HepG2 (cell line): ENCODE results near the gene HSD3B7. TPM values are rescaled to one million over a fixed set of nuclear protein-coding genes. Genes with fewer than 3 reads are reported as not detected.

Experiments
- ATF7 ChIP-seq, 2 experiments: fragments of 450-650 bp in 1 of 2; sonication (generic) in 1 of 2; formaldehyde crosslinking in 1 of 2; IDR thresholded peaks; 2 replicates each; pipeline versions ENCODE4 v1.4.0 to v1.6.1; 2016 to 2020; ENCODE audit warnings: antibody characterized with exemption in 1 of 2, mild to moderate bottlenecking in 1 of 2, missing genetic modification reagents in 1 of 2
- DNMT1 ChIP-seq: sonication (generic); formaldehyde crosslinking; IDR thresholded peaks from 2 replicates; pipeline ENCODE4 v1.5.1; 2020; ENCODE audit warnings: mild to moderate bottlenecking, missing genetic modification reagents
- ELF4 ChIP-seq: sonication (generic); formaldehyde crosslinking; IDR thresholded peaks from 2 replicates; pipeline ENCODE4 v1.5.0; 2020; ENCODE audit warnings: missing genetic modification reagents, mild to moderate bottlenecking, moderate library complexity, borderline replicate concordance
- ESRRA ChIP-seq: sonication (generic); formaldehyde crosslinking; IDR thresholded peaks from 2 replicates; pipeline ENCODE4 v1.5.1; 2020; ENCODE audit warnings: mild to moderate bottlenecking, low read depth, missing genetic modification reagents
- ETV6 ChIP-seq: sonication (generic); formaldehyde crosslinking; conservative IDR thresholded peaks from 2 replicates; pipeline ENCODE4 v1.4.0; 2020; ENCODE audit warnings: missing genetic modification reagents
- EZH2 ChIP-seq: conservative IDR thresholded peaks from 2 replicates; pipeline ENCODE4 v1.6.1; 2012; ENCODE audit warnings: mild to moderate bottlenecking, low read depth, low read length, moderate library complexity
- FOXO1 ChIP-seq: sonication (generic); formaldehyde crosslinking; IDR thresholded peaks from 2 replicates; pipeline ENCODE4 v1.4.0; 2020; ENCODE audit warnings: missing genetic modification reagents
- GLI4 ChIP-seq: sonication (generic); formaldehyde crosslinking; IDR thresholded peaks from 2 replicates; pipeline ENCODE4 v1.5.1; 2020; ENCODE audit warnings: missing genetic modification reagents, mild to moderate bottlenecking, moderate library complexity, borderline replicate concordance
- HDAC1 ChIP-seq: sonication (generic); formaldehyde crosslinking; IDR thresholded peaks from 2 replicates; pipeline ENCODE4 v1.5.1; 2020; ENCODE audit warnings: mild to moderate bottlenecking, missing genetic modification reagents
- KAT8 ChIP-seq: IDR thresholded peaks from 2 replicates; pipeline ENCODE4 v1.6.1; 2016; ENCODE audit warnings: missing genetic modification reagents, missing compliant biosample characterization
- MAZ ChIP-seq, 2 experiments: sonication (generic) in 1 of 2; formaldehyde crosslinking in 1 of 2; IDR thresholded peaks; 2 replicates each; pipeline versions ENCODE4 v1.5.0 to v1.6.1; 2012 to 2020; ENCODE audit warnings: low read depth in 2 of 2, mild to moderate bottlenecking in 2 of 2, borderline replicate concordance in 1 of 2, improper control_type of control experiment in 1 of 2, low read length in 1 of 2, missing genetic modification reagents in 1 of 2, moderate library complexity in 1 of 2
- NFKBIZ ChIP-seq: IDR thresholded peaks from 2 replicates; pipeline ENCODE4 v1.6.1; 2018; ENCODE audit warnings: missing genetic modification reagents, missing compliant biosample characterization
- NR2F1 ChIP-seq, 2 experiments: fragments of 450-650 bp in 1 of 2; formaldehyde crosslinking in 1 of 2; IDR thresholded peaks; 2 replicates each; pipeline versions ENCODE4 v1.5.0 to v1.6.1; 2016 to 2020; ENCODE audit warnings: mild to moderate bottlenecking in 1 of 2, missing compliant biosample characterization in 1 of 2, missing genetic modification reagents in 1 of 2, moderate library complexity in 1 of 2
- ONECUT2 ChIP-seq: sonication (generic); formaldehyde crosslinking; IDR thresholded peaks from 2 replicates; pipeline ENCODE4 v1.4.0; 2020; ENCODE audit warnings: missing genetic modification reagents
- PPARG ChIP-seq: conservative IDR thresholded peaks from 2 replicates; pipeline ENCODE4 v1.6.1; 2016; ENCODE audit warnings: missing biosample characterization, missing genetic modification reagents
- RORA ChIP-seq: sonication (generic); formaldehyde crosslinking; IDR thresholded peaks from 2 replicates; pipeline ENCODE4 v1.5.0; 2020; ENCODE audit warnings: mild to moderate bottlenecking, missing genetic modification reagents, moderate library complexity
- ZNF143 ChIP-seq: sonication (generic); formaldehyde crosslinking; IDR thresholded peaks from 2 replicates; pipeline ENCODE4 v1.4.0; 2020; ENCODE audit warnings: missing genetic modification reagents
- ZNF446 ChIP-seq: sonication (generic); formaldehyde crosslinking; IDR thresholded peaks from 2 replicates; pipeline ENCODE4 v1.5.0; 2020; ENCODE audit warnings: mild to moderate bottlenecking, missing genetic modification reagents
- ZNF547 ChIP-seq: sonication (generic); formaldehyde crosslinking; IDR thresholded peaks from 2 replicates; pipeline ENCODE4 v1.5.1; 2020; ENCODE audit warnings: mild to moderate bottlenecking, missing genetic modification reagents
- polyA plus RNA-seq, 8 experiments: library from polyadenylated mRNA; depleted of rRNA in 3 of 8; stranded (reverse) in 7 of 8; unstranded in 1 of 8; fragments of >200 nt; fragmentation: Illumina TruSeq in 4 of 8; extraction: Trizol in 4 of 8; gene quantifications; 2 replicates each; pipeline versions ENCODE4 v1.2.1 to v1.2.3, GENCODE V29; 2011 to 2016; ENCODE audit warnings: low read depth in 4 of 8, missing spikeins in 1 of 8, mixed read lengths in 1 of 8; ENCODE audit not compliant: insufficient read depth in 1 of 8
- total RNA-seq, 5 experiments: library from RNA; depleted of rRNA; stranded (reverse); fragments of >200 nt; fragmentation: Illumina TruSeq; extraction: Trizol; gene quantifications; 2 replicates each; pipeline ENCODE4 v1.2.3, GENCODE V29; 2016; ENCODE audit warnings: low read depth in 1 of 5
- TF ChIP-seq, protein P1 (sequence below): sonication (generic); formaldehyde crosslinking; conservative IDR thresholded peaks from 2 replicates; pipeline ENCODE4 v1.8.0; 2022; ENCODE audit warnings: mild to moderate bottlenecking, moderate library complexity, missing genetic modification reagents
- TF ChIP-seq, protein P2 (sequence below): sonication (generic); formaldehyde crosslinking; IDR thresholded peaks from 2 replicates; pipeline ENCODE4 v1.4.0; 2020; ENCODE audit warnings: mild to moderate bottlenecking, missing genetic modification reagents
- TF ChIP-seq, protein P3 (sequence below): IDR thresholded peaks from 2 replicates; pipeline ENCODE4 v1.6.1; 2016
- TF ChIP-seq, protein P4 (sequence below): IDR thresholded peaks from 2 replicates; pipeline ENCODE4 v1.6.1; 2016; ENCODE audit warnings: low read depth

HSD3B7 gene
- total and polyA plus RNA-seq, 2 of the 13 experiments (the other 11 are each of a cell fraction or from before 2014, with no cell fraction given) = 32.9 to 69.7 TPM

DNA sequence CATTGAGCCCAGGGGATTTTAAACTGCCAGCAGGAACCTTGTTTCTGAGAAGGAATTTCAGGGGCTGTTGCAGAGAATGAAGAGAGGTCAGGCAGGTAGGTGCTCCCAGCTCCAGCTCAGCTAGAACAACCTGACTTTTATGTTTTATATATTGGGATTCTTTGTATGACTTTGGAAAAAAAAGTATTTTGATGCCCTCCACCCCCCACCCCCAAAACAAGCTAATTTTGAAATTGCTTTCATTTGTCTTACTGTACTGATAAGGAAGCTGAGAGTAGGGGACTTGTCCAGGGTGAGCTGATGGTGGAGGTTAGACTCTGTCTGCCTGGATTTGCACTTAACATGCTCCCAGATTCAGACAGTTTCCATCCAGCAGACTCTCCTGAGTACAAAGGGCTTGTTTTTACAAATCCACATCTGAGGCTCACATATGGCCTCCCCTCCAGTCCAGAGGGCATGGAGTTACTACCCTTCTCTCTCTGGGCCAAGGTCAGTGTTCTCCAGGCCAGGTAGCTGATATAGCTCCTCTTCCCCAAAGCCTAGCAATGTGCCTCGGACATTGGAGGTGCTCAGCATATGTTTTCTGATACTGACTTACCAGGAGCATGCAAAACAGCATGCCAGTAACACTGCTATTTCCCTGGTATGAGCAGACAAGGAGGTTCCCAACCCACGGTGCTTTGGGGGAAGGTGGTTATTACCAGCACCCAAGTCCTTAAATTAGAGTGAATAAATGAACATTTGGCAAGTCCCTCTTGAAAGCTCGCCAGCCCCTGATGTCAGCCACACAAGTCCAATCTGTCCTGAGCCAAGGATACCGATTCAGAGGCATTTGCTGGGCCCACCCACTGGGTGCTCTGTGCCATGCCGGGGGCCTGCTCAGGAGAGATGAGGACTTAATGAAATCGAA lies 14.1 kb downstream of the HSD3B7 start (continued):
- TF ChIP-seq, protein P1, sequence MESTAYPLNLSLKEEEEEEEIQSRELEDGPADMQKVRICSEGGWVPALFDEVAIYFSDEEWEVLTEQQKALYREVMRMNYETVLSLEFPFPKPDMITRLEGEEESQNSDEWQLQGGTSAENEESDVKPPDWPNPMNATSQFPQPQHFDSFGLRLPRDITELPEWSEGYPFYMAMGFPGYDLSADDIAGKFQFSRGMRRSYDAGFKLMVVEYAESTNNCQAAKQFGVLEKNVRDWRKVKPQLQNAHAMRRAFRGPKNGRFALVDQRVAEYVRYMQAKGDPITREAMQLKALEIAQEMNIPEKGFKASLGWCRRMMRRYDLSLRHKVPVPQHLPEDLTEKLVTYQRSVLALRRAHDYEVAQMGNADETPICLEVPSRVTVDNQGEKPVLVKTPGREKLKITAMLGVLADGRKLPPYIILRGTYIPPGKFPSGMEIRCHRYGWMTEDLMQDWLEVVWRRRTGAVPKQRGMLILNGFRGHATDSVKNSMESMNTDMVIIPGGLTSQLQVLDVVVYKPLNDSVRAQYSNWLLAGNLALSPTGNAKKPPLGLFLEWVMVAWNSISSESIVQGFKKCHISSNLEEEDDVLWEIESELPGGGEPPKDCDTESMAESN (CRISPR knock-in tag) = peak; percentile 65; the same call in 1 of the 2 replicates
- TF ChIP-seq MAZ (IDR thresholded peaks at IDR 0.05; ENCODE audit: borderline replicate concordance, low read depth, low read length) (no peak), MAZ (CRISPR knock-in tag; IDR thresholded peaks at IDR 0.05; ENCODE audit: low read depth) (peak; percentile 46; the same call in 1 of the 2 replicates), ONECUT2 (CRISPR knock-in tag) (no peak), RORA (CRISPR knock-in tag) (peak; percentile 93; the same call in 1 of the 2 replicates), ZNF547 (CRISPR knock-in tag) (0 out of 2 replicates have a peak, but pooled peaks have one; percentile 44), KAT8 (CRISPR knock-in tag) (peak; percentile 50; the same call in 1 of the 2 replicates), ZNF446 (0 out of 2 replicates have a peak, but pooled peaks have one; percentile 39), NR2F1 (CRISPR knock-in tag; IDR thresholded peaks at IDR 0.05) (peak in 1 of 2 experiments; percentile 71; a peak in 1 of 4 replicates), ELF4 (CRISPR knock-in tag) (peak; percentile 40; the same call in 1 of the 2 replicates), DNMT1 (CRISPR knock-in tag) (no peak), HDAC1 (peak; percentile 64), FOXO1 (CRISPR knock-in tag) (peak; percentile 89; the same call in 1 of the 2 replicates), ZNF143 (CRISPR knock-in tag) (no peak), NFKBIZ (CRISPR knock-in tag) (no peak), PPARG (CRISPR knock-in tag) (peak; percentile 63), ETV6 (CRISPR knock-in tag) (0 out of 2 replicates have a peak, but pooled peaks have one; percentile 6), ATF7 (IDR thresholded peaks at IDR 0.05) (no peak), ATF7 (CRISPR knock-in tag; IDR thresholded peaks at IDR 0.05) (0 out of 2 replicates have a peak, but pooled peaks have one; percentile 21), ESRRA (CRISPR knock-in tag) (peak; percentile 98), EZH2 (no peak), GLI4 (0 out of 2 replicates have a peak, but pooled peaks have one; percentile 84)
- TF ChIP-seq, protein P2, sequence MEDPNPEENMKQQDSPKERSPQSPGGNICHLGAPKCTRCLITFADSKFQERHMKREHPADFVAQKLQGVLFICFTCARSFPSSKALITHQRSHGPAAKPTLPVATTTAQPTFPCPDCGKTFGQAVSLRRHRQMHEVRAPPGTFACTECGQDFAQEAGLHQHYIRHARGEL (CRISPR knock-in tag) = 0 out of 2 replicates have a peak, but pooled peaks have one; percentile 86
- TF ChIP-seq, protein P3, sequence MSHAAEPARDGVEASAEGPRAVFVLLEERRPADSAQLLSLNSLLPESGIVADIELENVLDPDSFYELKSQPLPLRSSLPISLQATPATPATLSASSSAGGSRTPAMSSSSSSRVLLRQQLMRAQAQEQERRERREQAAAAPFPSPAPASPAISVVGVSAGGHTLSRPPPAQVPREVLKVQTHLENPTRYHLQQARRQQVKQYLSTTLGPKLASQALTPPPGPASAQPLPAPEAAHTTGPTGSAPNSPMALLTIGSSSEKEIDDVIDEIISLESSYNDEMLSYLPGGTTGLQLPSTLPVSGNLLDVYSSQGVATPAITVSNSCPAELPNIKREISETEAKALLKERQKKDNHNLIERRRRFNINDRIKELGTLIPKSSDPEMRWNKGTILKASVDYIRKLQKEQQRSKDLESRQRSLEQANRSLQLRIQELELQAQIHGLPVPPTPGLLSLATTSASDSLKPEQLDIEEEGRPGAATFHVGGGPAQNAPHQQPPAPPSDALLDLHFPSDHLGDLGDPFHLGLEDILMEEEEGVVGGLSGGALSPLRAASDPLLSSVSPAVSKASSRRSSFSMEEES (CRISPR knock-in tag) = no peak
- TF ChIP-seq, protein P4, sequence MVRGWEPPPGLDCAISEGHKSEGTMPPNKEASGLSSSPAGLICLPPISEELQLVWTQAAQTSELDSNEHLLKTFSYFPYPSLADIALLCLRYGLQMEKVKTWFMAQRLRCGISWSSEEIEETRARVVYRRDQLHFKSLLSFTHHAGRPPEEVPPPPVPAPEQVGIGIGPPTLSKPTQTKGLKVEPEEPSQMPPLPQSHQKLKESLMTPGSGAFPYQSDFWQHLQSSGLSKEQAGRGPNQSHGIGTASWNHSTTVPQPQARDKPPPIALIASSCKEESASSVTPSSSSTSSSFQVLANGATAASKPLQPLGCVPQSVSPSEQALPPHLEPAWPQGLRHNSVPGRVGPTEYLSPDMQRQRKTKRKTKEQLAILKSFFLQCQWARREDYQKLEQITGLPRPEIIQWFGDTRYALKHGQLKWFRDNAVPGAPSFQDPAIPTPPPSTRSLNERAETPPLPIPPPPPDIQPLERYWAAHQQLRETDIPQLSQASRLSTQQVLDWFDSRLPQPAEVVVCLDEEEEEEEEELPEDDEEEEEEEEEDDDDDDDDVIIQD (CRISPR knock-in tag) = 0 out of 2 replicates have a peak, but pooled peaks have one; percentile 25
